IMR-90 (cell line): ENCODE measurements around the gene CANT1. TPM values are rescaled to one million over a fixed set of nuclear protein-coding genes. Genes with fewer than 3 reads are reported as not detected.

Source experiments
- BHLHE40 ChIP-seq: fragments of 150-350 bp; IDR thresholded peaks from 2 replicates; pipeline ENCODE4 v1.6.1; 2016; ENCODE audit warnings: mild to moderate bottlenecking, low read depth, low read length
- CEBPB ChIP-seq: IDR thresholded peaks from 2 replicates; pipeline ENCODE4 v1.6.1; 2012; ENCODE audit warnings: low read depth, low read length, improper control_type of control experiment
- FOS ChIP-seq: fragments of 150-350 bp; IDR thresholded peaks from 2 replicates; pipeline ENCODE4 v1.6.1; 2016; ENCODE audit warnings: low read depth, low read length
- polyA plus RNA-seq, 3 experiments: library from polyadenylated mRNA; depleted of rRNA; stranded (reverse); fragments of >200 nt; gene quantifications; 2 replicates each; pipeline ENCODE4 v1.2.3, GENCODE V29; 2012; ENCODE audit warnings: low replicate concordance in 1 of 3
- total RNA-seq: library from RNA; depleted of rRNA; stranded (reverse); fragments of >200 nt; gene quantifications from 2 replicates; pipeline ENCODE4 v1.2.3, GENCODE V29; 2012

The CANT1 gene
- total and polyA plus RNA-seq, 2 of the 4 experiments (the other 2 are of a cell fraction) = 51.8 to 73.4 TPM

DNA sequence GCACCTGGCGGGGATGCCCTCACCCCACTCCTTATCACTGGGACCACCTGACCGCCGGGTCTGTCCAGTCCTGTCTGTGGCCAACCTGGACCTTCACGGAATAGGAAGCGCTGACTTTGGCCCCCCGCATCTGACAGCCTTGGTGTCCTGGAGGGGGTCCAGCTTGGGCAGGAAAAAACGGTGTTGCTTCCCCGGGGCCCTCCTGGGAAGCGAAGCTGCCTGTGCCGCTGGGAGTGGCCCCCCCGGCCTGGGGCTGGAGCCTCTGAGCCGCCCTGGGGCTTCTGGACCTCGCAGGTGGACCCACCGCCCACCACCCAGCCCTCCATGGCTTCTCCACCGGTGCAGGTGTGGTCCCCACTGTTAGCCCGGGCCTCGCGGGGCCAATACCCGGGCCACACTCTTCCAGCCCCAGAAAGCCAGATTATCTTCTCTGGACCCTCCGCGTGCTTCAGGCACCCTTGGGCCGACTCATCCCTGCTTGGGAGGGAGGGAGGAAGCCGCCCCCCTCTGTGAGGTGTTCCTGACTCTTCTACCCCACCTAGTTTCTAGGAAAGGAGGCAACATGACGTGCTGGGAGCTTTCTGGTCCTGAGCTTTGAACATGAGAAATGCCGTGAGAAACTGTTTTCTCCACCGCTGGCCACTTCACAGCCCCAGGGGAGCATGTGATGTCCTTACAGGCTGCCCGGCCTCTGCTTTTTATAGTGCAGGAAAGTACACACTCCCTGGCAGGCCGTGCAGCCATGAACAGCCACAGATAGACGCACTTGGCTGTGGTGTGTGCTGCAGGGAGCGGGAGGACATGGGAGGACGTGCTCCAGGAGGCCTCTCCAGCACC lies 15.6 kb upstream of the CANT1 start (continued):
- TF ChIP-seq CEBPB (no peak), BHLHE40 (no peak), FOS (no peak)
